SH-SY5Y (cell line): Measurements from ENCODE around the gene LYL1.

ENCODE experiments used
- GATA2 ChIP-seq: IDR thresholded peaks from 2 replicates; pipeline ENCODE4 v1.6.1; 2011; ENCODE audit warnings: mild to moderate bottlenecking, low read depth, low read length
- GATA3 ChIP-seq: IDR thresholded peaks from 2 replicates; pipeline ENCODE4 v1.6.1; 2011; ENCODE audit warnings: low read depth, mild to moderate bottlenecking, low read length, moderate library complexity

DNA sequence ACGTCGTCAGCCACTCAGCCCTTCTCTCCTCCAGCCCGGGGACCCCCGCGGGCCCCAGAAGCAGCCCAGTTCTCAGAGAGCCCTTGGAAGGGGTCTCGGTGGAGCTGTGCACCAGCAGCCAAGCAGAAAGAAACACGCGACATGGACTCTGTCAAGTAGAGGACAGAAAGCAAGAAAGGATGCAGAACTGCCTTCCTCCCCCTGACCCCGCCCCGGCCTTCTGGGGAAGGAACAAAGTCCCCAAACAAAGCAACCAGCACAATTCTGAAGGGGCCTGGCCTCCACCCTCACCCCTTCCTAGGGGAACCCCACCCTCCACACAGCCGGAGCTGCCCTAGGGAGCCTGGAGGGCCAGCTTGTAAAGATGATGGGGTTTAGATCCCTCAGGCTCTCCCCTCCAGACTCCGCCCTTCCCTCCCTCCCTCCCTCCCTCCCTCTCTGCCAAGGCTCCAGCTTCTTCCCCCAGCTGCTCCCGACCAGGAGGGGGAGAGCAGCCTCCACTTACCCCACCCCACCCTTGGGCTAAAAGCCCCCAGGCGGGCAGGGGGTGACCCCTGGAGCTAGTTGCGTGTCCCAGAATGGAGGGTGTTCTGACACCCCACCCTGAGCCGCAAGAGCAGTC lies 7.8 kb downstream of the LYL1 start:
- TF ChIP-seq GATA2: no peak
- no peak for TF ChIP-seq GATA3
